ENCODE measurements around the gene MILR1. TPM values are rescaled to one million over a fixed set of nuclear protein-coding genes. Genes with fewer than 3 reads are reported as not detected.

The MILR1 gene
- total RNA-seq = 19.6 TPM
- long read RNA-seq, transcript MILR1-206 (10 exons, 1,447 nt) = major isoform, 5 of 15 reads
- long read RNA-seq, partial matches to known transcripts = 1 of 15 reads
- long read RNA-seq, other reads (novel, unspliced or antisense) = 8 of 15 reads

GRCh38 chr17:64448665-64449512 lies at the start of gene MILR1:
Gene MILR1, plus strand, starts transcription at chr17:64449115. Its CDS starts 54 bp downstream, at chr17:64449169.
- Histone ChIP-seq H3K27ac (peak within 1 kb of the TSS; percentile 72), H3K4me3 (peak within 1 kb of the TSS; percentile 10), H3K9me3 (no peaks in the 10 kb centered on the region), H3K4me1 (peaks cover 16% of the 10 kb centered on the region), H3K27me3 (ENCODE audit: low read depth) (no peaks in the 10 kb centered on the region), H3K36me3 (no peaks in the 10 kb centered on the region)
- intact Hi-C loops (cut with DNase I) = no loop called here
- DNase-seq (no peak), ATAC-seq (peak; percentile 94 to 95)
- no peak for TF ChIP-seq CTCF (IDR thresholded peaks at IDR 0.05)

GRCh38 chr17:64399767-64400156 lies 49.2 kb upstream of the MILR1 start:
- Histone ChIP-seq H3K4me3 (no peak overlapping the region), H3K36me3 (no peaks in the 10 kb centered on the region), H3K27me3 (ENCODE audit: low read depth) (no peaks in the 10 kb centered on the region), H3K27ac (no peak overlapping the region), H3K9me3 (no peaks in the 10 kb centered on the region), H3K4me1 (peaks cover 36% of the 10 kb centered on the region)
- no peak for ATAC-seq
- no peak for DNase-seq
- no peak for TF ChIP-seq CTCF (IDR thresholded peaks at IDR 0.05)
- intact Hi-C loops (cut with DNase I) = no loop called here

GRCh38 chr17:64400642-64401041 lies 48.3 kb upstream of the MILR1 start:
- Histone ChIP-seq H3K27ac (no peak overlapping the region), H3K27me3 (ENCODE audit: low read depth) (no peaks in the 10 kb centered on the region), H3K4me3 (no peak overlapping the region), H3K4me1 (peaks cover 44% of the 10 kb centered on the region), H3K36me3 (no peaks in the 10 kb centered on the region), H3K9me3 (no peaks in the 10 kb centered on the region)
- intact Hi-C loops (cut with DNase I) = no loop called here
- ATAC-seq (no peak), DNase-seq (no peak)
- no peak for TF ChIP-seq CTCF (IDR thresholded peaks at IDR 0.05)

- no peak overlapping the region for H3K27ac ChIP-seq
- no peaks in the 10 kb centered on the region for H3K36me3 ChIP-seq
- no peaks in the 10 kb centered on the region for H3K27me3 ChIP-seq (ENCODE audit: low read depth)
- H3K4me3 ChIP-seq = no peak overlapping the region
- no peaks in the 10 kb centered on the region for H3K9me3 ChIP-seq
- H3K4me1 ChIP-seq = peaks cover 43% of the 10 kb centered on the region
- TF ChIP-seq CTCF (IDR thresholded peaks at IDR 0.05) = no peak
- intact Hi-C loops (cut with DNase I) = no loop called here
- DNase-seq (no peak), ATAC-seq (no peak)
Measured at GRCh38 chr17:64401244-64401860, 47.6 kb upstream of the MILR1 start.

- Histone ChIP-seq H3K27me3 (ENCODE audit: low read depth) (no peaks in the 10 kb centered on the region), H3K9me3 (no peaks in the 10 kb centered on the region), H3K4me3 (no peak overlapping the region), H3K36me3 (no peaks in the 10 kb centered on the region), H3K4me1 (peaks cover 47% of the 10 kb centered on the region), H3K27ac (no peak overlapping the region)
- ATAC-seq = no peak
- DNase-seq = no peak
- no peak for TF ChIP-seq CTCF (IDR thresholded peaks at IDR 0.05)
- intact Hi-C loops (cut with DNase I) = no loop called here
Measured at GRCh38 chr17:64401941-64402340, 47.0 kb upstream of the MILR1 start.
